Measurements from ENCODE around the gene TMIGD3.

TMIGD3 gene

GRCh38 chr1:111474106-111474505 is 29.3 kb downstream of the TMIGD3 start:
- DNase-seq = no peak

GRCh38 chr1:111471538-111471937 is 31.9 kb downstream of the TMIGD3 start:
- DNase-seq = no peak

DNA sequence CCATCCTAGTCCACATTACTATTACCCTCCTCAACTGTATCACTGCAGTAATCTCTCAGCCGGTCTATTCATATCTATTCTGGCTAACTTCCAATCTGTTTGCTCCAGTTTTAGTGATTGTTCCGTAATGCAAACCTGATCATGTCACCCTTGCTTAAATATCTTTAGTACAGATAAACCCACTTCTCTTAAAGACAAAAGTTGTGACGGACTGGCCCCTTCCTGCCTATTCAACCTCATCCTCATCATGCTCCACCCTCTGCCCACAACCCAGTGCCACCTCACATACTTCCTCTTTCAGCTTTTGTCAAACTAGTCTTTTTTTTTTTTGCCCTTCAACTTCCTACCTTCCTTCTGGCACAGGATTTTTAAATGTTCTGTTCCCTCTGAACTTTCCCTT is 32.4 kb downstream of the TMIGD3 start:
- DNase-seq = peak; percentile 88

DNA sequence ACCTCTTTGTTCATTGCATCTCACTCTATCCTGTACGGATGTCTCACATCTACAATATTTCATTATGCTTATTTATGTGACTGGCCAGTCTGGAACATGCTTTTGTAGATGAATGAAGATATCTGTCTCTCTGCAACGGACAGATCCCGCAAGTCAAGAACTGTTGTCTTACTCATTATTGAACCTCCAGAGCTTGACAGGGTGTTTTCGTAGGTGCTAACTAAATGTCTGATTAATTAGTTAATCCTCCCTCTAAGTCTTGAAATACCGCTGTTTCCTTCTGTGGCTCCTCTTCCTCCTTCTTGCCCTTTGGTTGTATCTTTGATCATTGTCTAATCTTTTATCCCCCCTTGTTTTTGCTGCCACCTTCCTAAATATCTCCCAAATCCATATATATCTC is 32.8 kb downstream of the TMIGD3 start:
- no peak for DNase-seq

GRCh38 chr1:111469539-111469938 is 33.9 kb downstream of the TMIGD3 start:
- DNase-seq = no peak

- no peak for DNase-seq
These were observed 34.7 kb downstream of the TMIGD3 start for GRCh38 chr1:111468717-111469100.

DNA sequence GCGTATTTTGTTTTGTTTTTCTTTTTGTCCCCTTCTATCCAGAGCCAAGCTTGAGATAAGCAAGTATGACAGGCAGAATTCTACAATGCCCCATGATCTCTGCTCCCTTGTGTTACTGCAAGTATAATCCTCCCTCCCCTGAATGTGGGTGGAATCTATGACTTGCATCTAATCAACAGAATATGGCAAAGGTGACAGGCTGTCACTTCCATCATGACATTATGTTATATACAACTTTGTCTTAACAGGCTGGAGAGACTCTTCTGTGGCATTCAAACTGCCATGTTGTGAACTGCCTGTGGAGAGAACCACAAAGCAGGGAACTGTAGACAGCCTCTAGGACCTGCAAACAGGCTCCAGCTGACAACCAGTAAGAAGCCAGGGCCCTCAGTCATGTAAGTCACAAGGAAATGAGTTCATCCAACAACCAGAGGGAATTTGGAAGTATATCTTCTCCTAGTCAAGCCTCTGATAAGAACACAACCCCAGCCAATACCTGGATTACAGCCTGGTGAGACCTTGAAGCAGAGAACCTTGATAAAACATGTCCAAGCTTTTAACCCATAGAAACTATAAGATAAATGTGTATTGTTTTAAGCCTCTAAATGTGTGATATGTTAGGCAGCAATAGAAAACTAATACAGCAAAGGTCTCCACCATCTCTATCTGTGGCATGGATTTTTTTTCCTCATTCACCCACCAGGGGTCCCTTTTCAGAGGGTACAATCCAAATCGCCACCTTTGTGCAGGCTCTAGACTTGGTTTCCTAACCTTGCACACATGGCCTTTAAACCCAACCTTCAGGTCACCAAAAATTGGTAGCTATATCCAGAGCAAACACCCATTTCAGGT is 35.3 kb downstream of the TMIGD3 start:
- DNase-seq = no peak

- DNase-seq = no peak
These were observed 37.0 kb downstream of the TMIGD3 start for GRCh38 chr1:111466480-111466879.

DNA sequence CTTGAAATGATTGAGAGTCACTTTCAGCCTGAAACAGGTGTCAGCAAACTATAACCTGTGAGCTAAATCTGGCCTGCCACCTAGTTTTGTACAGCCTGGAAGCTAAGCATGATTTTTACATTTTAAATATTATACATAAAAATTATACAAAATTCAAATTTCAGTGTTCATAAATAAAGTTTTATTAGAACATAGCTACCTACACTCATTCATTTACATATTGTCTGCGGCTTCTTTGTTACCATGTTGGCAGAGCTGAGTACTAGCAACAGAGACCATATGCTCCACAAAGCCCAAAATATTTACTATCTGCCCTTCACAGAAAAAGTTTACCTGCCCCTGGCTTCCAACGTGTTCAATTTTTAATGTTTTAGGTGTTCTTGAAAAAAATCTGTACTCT is 37.7 kb downstream of the TMIGD3 start:
- no peak for DNase-seq

DNA sequence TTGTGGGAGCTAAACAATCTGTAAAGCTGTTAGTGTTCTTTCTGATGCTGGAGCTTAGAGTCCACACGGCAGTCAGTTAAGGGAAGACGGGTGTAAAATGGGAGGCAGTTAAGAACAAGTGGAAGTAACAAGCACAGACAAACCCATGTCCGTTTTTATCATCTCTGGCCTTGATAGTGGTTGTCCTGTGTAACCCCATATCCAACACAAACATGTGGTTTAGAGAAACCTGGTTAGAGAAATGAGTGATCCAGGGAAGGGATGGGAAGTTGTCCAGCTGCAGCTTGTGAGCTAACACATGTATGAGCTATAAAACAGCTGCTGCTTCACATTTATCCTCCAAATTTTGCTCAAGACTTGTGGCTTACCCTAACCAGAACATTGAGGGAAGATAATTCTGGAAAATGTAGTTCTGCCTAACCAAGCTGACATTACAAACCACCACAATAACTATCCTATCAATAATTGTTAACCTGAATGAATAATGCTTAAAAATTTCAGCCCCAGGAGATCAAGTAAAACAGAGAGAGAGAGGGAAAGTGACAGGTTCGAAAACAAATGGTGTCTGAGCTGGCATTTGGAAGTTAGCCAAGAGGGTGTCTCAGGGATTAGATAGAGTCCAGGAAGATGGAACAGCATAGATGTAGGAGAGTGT is 40.3 kb downstream of the TMIGD3 start:
- DNase-seq = no peak

- DNase-seq = no peak
These were observed 40.9 kb downstream of the TMIGD3 start for GRCh38 chr1:111462370-111463028.

- no peak for DNase-seq
These were observed 41.7 kb downstream of the TMIGD3 start for GRCh38 chr1:111461765-111462164.

GRCh38 chr1:111455642-111456031 is 47.8 kb downstream of the TMIGD3 start:
- no peak for DNase-seq

DNA sequence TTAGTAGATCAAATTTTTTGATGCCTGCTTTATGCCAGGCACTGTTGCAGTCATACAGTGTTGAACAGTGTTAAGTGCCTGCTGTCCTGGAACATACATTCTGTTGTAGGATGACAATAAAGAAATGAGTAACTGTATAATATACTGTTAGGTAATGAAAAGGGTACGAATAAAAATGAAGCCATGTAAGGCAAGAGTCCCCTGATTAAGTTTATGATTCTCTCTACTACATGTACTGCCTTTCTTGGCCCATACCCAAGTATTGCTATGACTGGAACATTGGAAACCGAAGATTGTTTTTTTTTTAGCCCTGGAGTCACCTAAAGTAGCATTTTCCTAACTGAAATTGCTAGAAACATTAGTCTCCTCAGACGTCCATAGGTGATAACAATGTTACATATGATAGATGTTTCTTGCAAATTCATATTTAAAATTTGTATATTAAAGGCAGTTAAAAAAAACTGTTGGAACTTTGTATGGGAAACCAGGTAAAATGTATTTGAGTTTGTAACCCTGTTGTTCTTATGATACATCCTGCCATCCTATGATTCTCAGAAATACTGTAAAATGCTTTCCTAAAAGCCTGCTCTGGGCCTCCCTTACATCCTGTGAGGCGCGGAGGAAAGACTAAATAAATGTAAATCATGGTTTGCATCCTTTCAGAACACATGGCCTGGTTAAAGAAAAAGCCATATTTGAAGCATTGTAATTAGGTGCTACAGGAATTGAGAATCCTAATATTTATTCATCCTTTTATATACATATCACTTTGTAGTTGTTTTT is 48.4 kb downstream of the TMIGD3 start:
- DNase-seq = no peak

DNA sequence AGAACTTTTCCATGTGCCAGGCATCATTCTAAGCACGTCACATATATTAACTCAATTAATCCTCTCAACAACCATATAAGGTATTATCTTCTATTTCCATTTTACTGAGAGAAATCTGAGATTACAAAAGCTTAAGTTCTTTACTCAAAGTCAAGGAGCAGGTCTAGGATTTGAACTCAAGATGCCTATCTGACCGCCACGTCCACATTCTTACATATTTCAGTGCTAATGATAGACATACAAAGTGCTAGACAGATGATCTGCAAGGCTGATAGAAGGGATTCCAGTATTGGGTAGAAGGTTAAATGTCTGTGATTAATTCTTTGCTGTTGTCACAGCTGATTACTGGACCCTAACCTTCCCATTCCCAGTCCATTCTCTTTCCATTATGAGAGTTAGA is 49.7 kb downstream of the TMIGD3 start:
- DNase-seq = no peak

GRCh38 chr1:111452581-111452980 is 50.9 kb downstream of the TMIGD3 start:
- no peak for DNase-seq

GRCh38 chr1:111450185-111450584 is 53.2 kb downstream of the TMIGD3 start:
- DNase-seq = no peak

DNA sequence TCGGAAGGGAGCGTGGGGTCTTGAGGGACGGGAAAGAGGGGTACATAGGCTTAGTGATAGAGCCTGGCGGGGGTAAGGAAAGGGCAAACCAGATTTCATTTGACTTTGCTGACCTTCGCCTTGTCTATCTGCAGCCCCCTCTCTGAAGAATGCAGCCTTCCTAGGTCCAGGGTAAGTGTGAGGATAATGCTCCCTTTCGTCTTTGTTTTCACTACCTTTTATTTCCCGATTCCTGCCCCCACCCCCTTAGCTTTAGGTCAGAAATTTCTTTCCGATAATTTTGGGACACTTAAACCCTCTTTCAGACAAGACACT is 53.8 kb downstream of the TMIGD3 start:
- no peak for DNase-seq

DNA sequence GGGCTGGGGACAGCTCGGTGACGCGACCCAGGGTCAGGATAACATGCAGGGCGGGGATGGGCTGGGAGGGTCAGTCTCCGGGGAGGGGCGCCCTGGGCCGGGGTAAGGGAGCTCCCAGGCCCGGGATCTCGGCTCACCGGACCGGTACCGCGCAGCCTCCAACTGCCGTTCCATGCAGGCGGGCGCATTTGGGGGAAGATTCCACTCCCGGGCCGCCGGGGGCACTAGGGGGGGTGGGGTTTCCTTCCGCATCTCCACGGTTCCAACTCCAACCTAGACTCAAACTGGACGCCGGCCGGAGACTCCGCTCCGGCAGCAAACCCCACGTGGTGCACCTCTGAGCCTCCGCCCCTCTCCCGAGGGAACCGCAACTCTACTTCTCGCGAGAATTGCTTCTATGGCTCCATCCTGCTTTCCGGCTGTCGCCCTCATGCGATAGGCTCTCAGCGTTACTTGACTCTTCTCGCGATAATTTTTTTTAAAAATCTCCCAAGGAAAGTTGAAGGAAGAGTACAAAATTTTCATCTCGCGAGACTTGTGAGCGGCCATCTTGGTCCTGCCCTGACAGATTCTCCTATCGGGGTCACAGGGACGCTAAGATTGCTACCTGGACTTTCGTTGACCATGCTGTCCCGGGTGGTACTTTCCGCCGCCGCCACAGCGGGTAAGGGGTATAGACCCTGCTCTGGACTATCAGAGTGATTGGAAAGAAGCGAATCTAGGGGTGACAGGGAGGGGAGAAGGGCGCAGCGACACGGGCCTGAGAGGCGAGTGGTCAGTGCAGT is 54.3 kb downstream of the TMIGD3 start, which contains the start of the genes ATP5PB and WDR77:
Gene ATP5PB, plus strand, starts transcription at position 547 of the 785 bp plus-strand sequence. Its CDS starts 78 bp downstream, at position 625.
Gene WDR77, minus strand, starts transcription at position 339 of the 785 bp plus-strand sequence. Its CDS starts 87 bp downstream, at position 252.
- peak; percentile 96 to 98 for DNase-seq

DNA sequence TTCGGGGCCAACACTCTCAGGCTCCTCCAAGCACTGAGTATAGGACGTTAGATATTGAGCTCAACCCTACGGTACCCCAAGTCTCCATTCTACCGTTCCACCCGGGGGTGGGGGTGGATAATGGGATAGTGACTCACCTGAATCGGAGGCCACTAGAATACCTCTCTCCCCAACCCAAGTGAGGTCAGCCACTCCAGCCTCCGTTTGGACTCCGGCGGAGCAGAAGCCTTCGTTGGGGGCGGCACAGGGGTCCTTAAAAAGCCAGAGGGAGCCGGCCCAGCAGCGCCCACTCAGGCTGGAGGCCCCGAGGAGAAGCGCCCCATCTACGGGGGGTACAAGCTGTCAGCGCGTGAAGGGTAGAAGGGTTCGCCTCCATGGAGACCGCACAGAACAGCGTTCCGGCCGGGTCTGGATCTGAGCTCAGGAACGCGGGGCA is 54.9 kb downstream of the TMIGD3 start:
- no peak for DNase-seq

DNA sequence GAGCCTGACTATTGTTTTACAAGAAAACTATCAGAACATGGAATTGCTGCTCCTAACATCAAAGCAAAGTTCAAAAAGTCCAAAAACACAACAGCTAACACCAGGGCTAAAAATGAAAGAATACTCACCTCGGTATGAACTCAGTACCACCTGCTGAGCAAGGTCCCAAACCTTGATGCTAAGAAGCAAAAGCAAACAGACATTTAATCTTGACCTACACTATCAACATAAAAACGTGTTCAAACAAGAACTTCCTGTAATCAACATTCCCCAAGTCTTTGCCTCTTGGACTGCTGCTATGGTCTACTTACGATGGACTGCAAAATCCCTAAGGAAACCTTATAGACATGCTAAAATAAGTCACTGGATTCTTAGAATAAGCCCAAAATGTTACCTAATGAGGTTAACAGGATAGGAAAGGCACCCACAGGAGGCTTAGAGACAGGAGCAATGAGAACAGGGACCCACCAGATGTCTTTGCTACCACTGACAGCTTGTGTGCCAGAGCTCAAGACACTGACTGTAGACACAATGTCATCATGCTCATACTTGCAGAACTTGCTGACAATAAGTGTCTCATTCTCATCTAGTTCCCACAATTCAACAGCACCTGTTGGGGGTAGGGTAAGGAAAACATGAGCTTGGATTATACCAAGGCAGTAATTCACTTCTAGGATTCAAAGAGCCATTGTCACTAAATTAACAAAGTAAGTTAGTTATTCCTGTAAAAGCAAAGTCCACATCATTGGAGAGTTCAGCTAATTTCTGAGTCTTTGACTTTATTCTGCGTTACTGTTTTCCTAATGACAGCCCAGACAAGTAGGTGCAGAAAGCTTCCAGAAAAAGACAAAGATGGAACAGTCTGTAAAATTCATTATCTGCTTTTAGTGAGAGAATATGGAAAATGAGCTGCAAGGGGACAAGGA is 56.2 kb downstream of the TMIGD3 start:
- no peak for DNase-seq

Data from CD4-positive, alpha-beta T cell treated with Interferon alpha-2 for 1 hour (primary cell).